ENCODE data around the gene SARS1. TPM values are rescaled to one million over a fixed set of nuclear protein-coding genes. Genes with fewer than 3 reads are reported as not detected.
"Not testable (repeated sequence)": the region's sequence is repeated elsewhere in the genome, so short reads cannot be mapped to it uniquely, and the experiment has no call there.

Gene SARS1
- total and polyA plus RNA-seq, 2 donors (not counting 1 experiment from before 2014, with no cell fraction given): 59.1 to 115 TPM

DNA sequence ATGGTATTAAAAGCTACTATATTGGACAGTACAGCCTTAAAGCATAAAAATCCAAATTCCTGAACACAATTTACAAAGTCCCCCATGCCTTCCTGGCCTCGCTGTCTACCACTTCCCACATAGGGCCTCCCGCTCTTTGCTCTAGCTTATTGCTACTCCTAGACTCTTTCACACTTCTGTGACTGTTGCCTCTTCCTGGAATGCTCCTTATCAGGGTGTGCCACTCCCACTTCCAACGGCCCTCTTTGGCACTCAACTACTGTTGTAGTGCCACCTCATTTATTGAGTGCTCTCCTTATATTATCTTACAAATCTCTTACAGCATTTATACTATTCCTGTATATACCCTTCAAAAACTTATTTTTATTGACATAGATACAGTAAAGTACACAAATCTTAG, 4.8 kb downstream of the SARS1 start:
- Mint-ChIP-seq H3K27ac (no peak overlapping the region), H3K4me1 (peaks cover 48% of the 10 kb centered on the region), H3K9me3 (ENCODE audit: insufficient read depth) (no peaks in the 10 kb centered on the region), H3K27me3 (no peaks in the 10 kb centered on the region), H3K4me3 (no peak overlapping the region)
- H3K9ac ChIP-seq (ENCODE audit: low read length): no peak overlapping the region
- H3K27me3 ChIP-seq (replicated peaks in 1 of 4; ENCODE audit: control extremely low read depth in 1 of 4, control insufficient read depth in 3 of 4, insufficient read depth in 4 of 4, low read length in 3 of 4): no peaks in the 10 kb centered on the region
- H3K27ac ChIP-seq (ENCODE audit: low read length in 2 of 2): no peak overlapping the region
- H3K79me2 ChIP-seq (ENCODE audit: control insufficient read depth, insufficient read depth, low read length): peaks cover 93% of the 10 kb centered on the region
- H3K9me3 ChIP-seq (ENCODE audit: control extremely low read depth in 1 of 3, control insufficient read depth in 2 of 3, insufficient read depth in 1 of 3, low read length in 2 of 3): no peaks in the 10 kb centered on the region
- H3K4me3 ChIP-seq (ENCODE audit: control extremely low read depth in 1 of 5, extremely low read depth in 1 of 5, insufficient read depth in 1 of 5, low read depth in 2 of 5, low read length in 4 of 5): no peak overlapping the region
- H2AFZ ChIP-seq (ENCODE audit: insufficient read depth, low read depth, low read length, poor library complexity, severe bottlenecking): no peak overlapping the region
- ATAC-seq (ENCODE audit: low read depth): no peak
- POLR2A ChIA-PET: interaction anchor here (0.7 kb wide), 1 partner anchor 177 kb away, joined by 6 read pairs; the partner anchor contains the start of gene WDR47
- no peak for DNase-seq
- H3K36me3 ChIP-seq (replicated peaks in 1 of 2; ENCODE audit: control extremely low read depth in 1 of 2, control insufficient read depth in 1 of 2, extremely low read depth in 1 of 2, insufficient read depth in 2 of 2, low read length in 1 of 2): peaks cover 3 to 4% of the 10 kb centered on the region in 2 experiments
- no peak overlapping the region for H3K4me2 ChIP-seq (replicated peaks; ENCODE audit: low read depth, low read length, poor library complexity, severe bottlenecking)
- CTCF ChIA-PET: interaction anchor here (0.9 kb wide), 1 partner anchor 13 kb away, joined by 4 read pairs; no protein-coding TSS in a partner anchor
- intact Hi-C loops (cut with micrococcal nuclease): no loop called here
- H3K4me1 ChIP-seq (ENCODE audit: control insufficient read depth in 2 of 2, insufficient read depth in 2 of 2, low read length in 2 of 2): peaks cover 18 to 19% of the 10 kb centered on the region in 2 donors
- no peak for TF ChIP-seq EZH2 (IDR thresholded peaks at IDR 0.05; ENCODE audit: borderline replicate concordance, insufficient read depth, low read depth, low read length, poor library complexity, severe bottlenecking)
- TF ChIP-seq, protein P1, sequence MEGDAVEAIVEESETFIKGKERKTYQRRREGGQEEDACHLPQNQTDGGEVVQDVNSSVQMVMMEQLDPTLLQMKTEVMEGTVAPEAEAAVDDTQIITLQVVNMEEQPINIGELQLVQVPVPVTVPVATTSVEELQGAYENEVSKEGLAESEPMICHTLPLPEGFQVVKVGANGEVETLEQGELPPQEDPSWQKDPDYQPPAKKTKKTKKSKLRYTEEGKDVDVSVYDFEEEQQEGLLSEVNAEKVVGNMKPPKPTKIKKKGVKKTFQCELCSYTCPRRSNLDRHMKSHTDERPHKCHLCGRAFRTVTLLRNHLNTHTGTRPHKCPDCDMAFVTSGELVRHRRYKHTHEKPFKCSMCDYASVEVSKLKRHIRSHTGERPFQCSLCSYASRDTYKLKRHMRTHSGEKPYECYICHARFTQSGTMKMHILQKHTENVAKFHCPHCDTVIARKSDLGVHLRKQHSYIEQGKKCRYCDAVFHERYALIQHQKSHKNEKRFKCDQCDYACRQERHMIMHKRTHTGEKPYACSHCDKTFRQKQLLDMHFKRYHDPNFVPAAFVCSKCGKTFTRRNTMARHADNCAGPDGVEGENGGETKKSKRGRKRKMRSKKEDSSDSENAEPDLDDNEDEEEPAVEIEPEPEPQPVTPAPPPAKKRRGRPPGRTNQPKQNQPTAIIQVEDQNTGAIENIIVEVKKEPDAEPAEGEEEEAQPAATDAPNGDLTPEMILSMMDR (IDR thresholded peaks at IDR 0.05): no peak
- peaks cover 67% of the 10 kb centered on the region for H4K20me1 ChIP-seq (ENCODE audit: control insufficient read depth, insufficient read depth, low read length, poor library complexity, severe bottlenecking)
- WGBS (ENCODE audit: insufficient coverage): 93% methylated on average over 3 of the region's 3 CpGs

DNA sequence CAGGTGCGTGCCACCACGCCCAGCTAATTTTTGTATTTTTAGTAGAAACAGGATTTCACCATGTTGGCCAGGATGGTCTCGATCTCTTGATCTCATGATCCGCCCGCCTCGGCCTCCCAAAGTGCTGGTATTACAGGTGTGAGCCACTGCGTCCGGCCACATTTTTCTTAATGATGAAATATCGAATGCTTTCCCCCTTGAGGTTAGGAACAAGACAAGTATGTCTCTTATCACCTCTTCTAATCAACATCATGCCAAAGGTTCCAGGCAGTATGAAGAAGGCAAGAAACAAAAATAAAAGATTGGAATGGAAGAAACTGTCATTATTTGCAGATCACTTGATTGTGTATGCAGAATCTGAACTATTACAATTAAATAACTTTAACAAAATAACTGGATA, 7.5 kb downstream of the SARS1 start:
- H3K4me3 ChIP-seq (ENCODE audit: control extremely low read depth in 1 of 5, extremely low read depth in 1 of 5, insufficient read depth in 1 of 5, low read depth in 2 of 5, low read length in 4 of 5); CTCF ChIA-PET; H3K27ac ChIP-seq (ENCODE audit: low read length in 2 of 2); H3K27me3 Mint-ChIP-seq; H3K9me3 Mint-ChIP-seq (ENCODE audit: insufficient read depth); H3K4me3 Mint-ChIP-seq; H2AFZ ChIP-seq (ENCODE audit: insufficient read depth, low read depth, low read length, poor library complexity, severe bottlenecking); POLR2A ChIA-PET; intact Hi-C loops (cut with micrococcal nuclease); ATAC-seq (ENCODE audit: low read depth); H3K9me3 ChIP-seq (ENCODE audit: control extremely low read depth in 1 of 3, control insufficient read depth in 2 of 3, insufficient read depth in 1 of 3, low read length in 2 of 3); H3K4me2 ChIP-seq (replicated peaks; ENCODE audit: low read depth, low read length, poor library complexity, severe bottlenecking); H3K9ac ChIP-seq (ENCODE audit: low read length); H3K27ac Mint-ChIP-seq; H3K27me3 ChIP-seq (replicated peaks in 1 of 4; ENCODE audit: control extremely low read depth in 1 of 4, control insufficient read depth in 3 of 4, insufficient read depth in 4 of 4, low read length in 3 of 4); DNase-seq; H3K4me1 ChIP-seq (ENCODE audit: control insufficient read depth in 2 of 2, insufficient read depth in 2 of 2, low read length in 2 of 2): not testable (repeated sequence)
- Histone ChIP-seq H4K20me1 (ENCODE audit: control insufficient read depth, insufficient read depth, low read length, poor library complexity, severe bottlenecking) (peaks cover 74% of the 10 kb centered on the region), H3K36me3 (replicated peaks in 1 of 2; ENCODE audit: control extremely low read depth in 1 of 2, control insufficient read depth in 1 of 2, extremely low read depth in 1 of 2, insufficient read depth in 2 of 2, low read length in 1 of 2) (peaks cover 3 to 20% of the 10 kb centered on the region in 2 experiments), H3K79me2 (ENCODE audit: control insufficient read depth, insufficient read depth, low read length) (peaks cover 95% of the 10 kb centered on the region)
- WGBS (ENCODE audit: insufficient coverage): 96% methylated on average over 4 of the region's 9 CpGs
- H3K4me1 Mint-ChIP-seq: peaks cover 31% of the 10 kb centered on the region

All from B cell (primary cell).